HEK293 (cell line): ENCODE measurements around the gene PHKA1.
"Not testable (repeated sequence)": the region's sequence is repeated elsewhere in the genome, so short reads cannot be mapped to it uniquely, and the experiment has no call there.

Experiments
- ZBTB6 ChIP-seq: fragments of 450-650 bp; formaldehyde crosslinking; IDR thresholded peaks from 2 replicates; pipeline ENCODE4 v1.5.1; 2017; ENCODE audit warnings: missing biosample characterization, missing genetic modification characterization
- ZNF311 ChIP-seq: fragments of 450-650 bp; formaldehyde crosslinking; IDR thresholded peaks from 2 replicates; pipeline ENCODE4 v1.5.1; 2017; ENCODE audit warnings: missing biosample characterization, missing genetic modification characterization, borderline replicate concordance
- ZNF335 ChIP-seq: fragments of 450-650 bp; formaldehyde crosslinking; conservative IDR thresholded peaks from 2 replicates; pipeline ENCODE4 v1.5.1; 2016; ENCODE audit warnings: missing biosample characterization, missing genetic modification characterization
- ZNF544 ChIP-seq: fragments of 450-650 bp; formaldehyde crosslinking; IDR thresholded peaks from 2 replicates; pipeline ENCODE4 v1.5.0; 2017; ENCODE audit warnings: missing biosample characterization, missing genetic modification characterization
- ZNF677 ChIP-seq: fragments of 450-650 bp; IDR thresholded peaks from 2 replicates; pipeline ENCODE4 v1.5.0; 2018; ENCODE audit warnings: missing biosample characterization, mild to moderate bottlenecking, missing genetic modification characterization, moderate library complexity
- TF ChIP-seq, protein P1 (sequence below): fragments of 450-650 bp; formaldehyde crosslinking; IDR thresholded peaks from 2 replicates; pipeline ENCODE4 v1.5.1; 2016; ENCODE audit warnings: missing biosample characterization, missing genetic modification characterization
- TF ChIP-seq, protein P2 (sequence below): fragments of 450-650 bp; IDR thresholded peaks from 2 replicates; pipeline ENCODE4 v1.5.1; 2018; ENCODE audit warnings: missing biosample characterization, missing genetic modification characterization
- TF ChIP-seq, protein P3 (sequence below): fragments of 450-650 bp; formaldehyde crosslinking; IDR thresholded peaks from 2 replicates; pipeline ENCODE4 v1.5.1; 2016; ENCODE audit warnings: missing biosample characterization, missing genetic modification characterization

GRCh38 chrX:72713599-72714477 is at the start of gene PHKA1:
- TF ChIP-seq ZNF544 (tag by site-specific recombination); ZNF677 (tag by site-specific recombination); ZBTB6 (tag by site-specific recombination); ZNF311: not testable (repeated sequence)
- TF ChIP-seq, protein P1, sequence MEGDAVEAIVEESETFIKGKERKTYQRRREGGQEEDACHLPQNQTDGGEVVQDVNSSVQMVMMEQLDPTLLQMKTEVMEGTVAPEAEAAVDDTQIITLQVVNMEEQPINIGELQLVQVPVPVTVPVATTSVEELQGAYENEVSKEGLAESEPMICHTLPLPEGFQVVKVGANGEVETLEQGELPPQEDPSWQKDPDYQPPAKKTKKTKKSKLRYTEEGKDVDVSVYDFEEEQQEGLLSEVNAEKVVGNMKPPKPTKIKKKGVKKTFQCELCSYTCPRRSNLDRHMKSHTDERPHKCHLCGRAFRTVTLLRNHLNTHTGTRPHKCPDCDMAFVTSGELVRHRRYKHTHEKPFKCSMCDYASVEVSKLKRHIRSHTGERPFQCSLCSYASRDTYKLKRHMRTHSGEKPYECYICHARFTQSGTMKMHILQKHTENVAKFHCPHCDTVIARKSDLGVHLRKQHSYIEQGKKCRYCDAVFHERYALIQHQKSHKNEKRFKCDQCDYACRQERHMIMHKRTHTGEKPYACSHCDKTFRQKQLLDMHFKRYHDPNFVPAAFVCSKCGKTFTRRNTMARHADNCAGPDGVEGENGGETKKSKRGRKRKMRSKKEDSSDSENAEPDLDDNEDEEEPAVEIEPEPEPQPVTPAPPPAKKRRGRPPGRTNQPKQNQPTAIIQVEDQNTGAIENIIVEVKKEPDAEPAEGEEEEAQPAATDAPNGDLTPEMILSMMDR (tag by site-specific recombination) = not testable (repeated sequence)
- TF ChIP-seq, protein P2, sequence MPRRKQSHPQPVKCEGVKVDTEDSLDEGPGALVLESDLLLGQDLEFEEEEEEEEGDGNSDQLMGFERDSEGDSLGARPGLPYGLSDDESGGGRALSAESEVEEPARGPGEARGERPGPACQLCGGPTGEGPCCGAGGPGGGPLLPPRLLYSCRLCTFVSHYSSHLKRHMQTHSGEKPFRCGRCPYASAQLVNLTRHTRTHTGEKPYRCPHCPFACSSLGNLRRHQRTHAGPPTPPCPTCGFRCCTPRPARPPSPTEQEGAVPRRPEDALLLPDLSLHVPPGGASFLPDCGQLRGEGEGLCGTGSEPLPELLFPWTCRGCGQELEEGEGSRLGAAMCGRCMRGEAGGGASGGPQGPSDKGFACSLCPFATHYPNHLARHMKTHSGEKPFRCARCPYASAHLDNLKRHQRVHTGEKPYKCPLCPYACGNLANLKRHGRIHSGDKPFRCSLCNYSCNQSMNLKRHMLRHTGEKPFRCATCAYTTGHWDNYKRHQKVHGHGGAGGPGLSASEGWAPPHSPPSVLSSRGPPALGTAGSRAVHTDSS (tag by site-specific recombination) = not testable (repeated sequence)
- TF ChIP-seq, protein P3, sequence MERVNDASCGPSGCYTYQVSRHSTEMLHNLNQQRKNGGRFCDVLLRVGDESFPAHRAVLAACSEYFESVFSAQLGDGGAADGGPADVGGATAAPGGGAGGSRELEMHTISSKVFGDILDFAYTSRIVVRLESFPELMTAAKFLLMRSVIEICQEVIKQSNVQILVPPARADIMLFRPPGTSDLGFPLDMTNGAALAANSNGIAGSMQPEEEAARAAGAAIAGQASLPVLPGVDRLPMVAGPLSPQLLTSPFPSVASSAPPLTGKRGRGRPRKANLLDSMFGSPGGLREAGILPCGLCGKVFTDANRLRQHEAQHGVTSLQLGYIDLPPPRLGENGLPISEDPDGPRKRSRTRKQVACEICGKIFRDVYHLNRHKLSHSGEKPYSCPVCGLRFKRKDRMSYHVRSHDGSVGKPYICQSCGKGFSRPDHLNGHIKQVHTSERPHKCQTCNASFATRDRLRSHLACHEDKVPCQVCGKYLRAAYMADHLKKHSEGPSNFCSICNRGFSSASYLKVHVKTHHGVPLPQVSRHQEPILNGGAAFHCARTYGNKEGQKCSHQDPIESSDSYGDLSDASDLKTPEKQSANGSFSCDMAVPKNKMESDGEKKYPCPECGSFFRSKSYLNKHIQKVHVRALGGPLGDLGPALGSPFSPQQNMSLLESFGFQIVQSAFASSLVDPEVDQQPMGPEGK (tag by site-specific recombination) = peak; percentile 59; the same call in 1 of the 2 replicates
- peak; percentile 66 for TF ChIP-seq ZNF335 (tag by site-specific recombination)
